SU-DHL-6 (cell line): ENCODE measurements around the gene CFAP99.

Source experiments
- CTCF ChIP-seq: fragments of 200-600 bp; sonication (generic); IDR thresholded peaks from one replicate; pipeline ENCODE4 v1.5.1; 2017; ENCODE audit warnings: antibody characterized with exemption, mild to moderate bottlenecking, low read length, moderate library complexity; ENCODE audit not compliant: insufficient read depth, poor library complexity, severe bottlenecking
- EZH2phosphoT487 ChIP-seq: fragments of 200-600 bp; sonication (generic), shearing (Covaris generic); conservative IDR thresholded peaks from 2 replicates; pipeline ENCODE4 v1.6.1; 2018; ENCODE audit warnings: mild to moderate bottlenecking, antibody characterized with exemption, low read length, moderate library complexity, mixed read lengths

GRCh38 chr4:2445571-2445970, 26.8 kb downstream of the CFAP99 start:
- TF ChIP-seq CTCF (no peak), EZH2phosphoT487 (no peak)
